Right ventricle myocardium superior (tissue), 1 donor: ENCODE results near the gene PRICKLE2. TPM values are rescaled to one million over a fixed set of nuclear protein-coding genes. Genes with fewer than 3 reads are reported as not detected.

Experiments
- ATAC-seq: fragments of 200-7000 bp; cut with Tn5 transposase; one replicate; pipeline ENCODE4 v1.9.1; 2020; ENCODE audit warnings: mild to moderate bottlenecking; ENCODE audit not compliant: poor library complexity
- DNase-seq: peaks from one replicate; pipeline ENCODE4 v3.0.0-alpha.2; 2020
- intact Hi-C: fragments of 100-400 bp; cut with DNase I; formaldehyde crosslinking; loops from one replicate; pipeline ENCODE4 v1.11.2; 2022
- total RNA-seq: library from RNA; stranded (reverse); fragmentation: NEBNext Ultra II Directional; extraction: Animal tissue kit (Norgen Biotek cat#: 25700); gene quantifications from one replicate; pipeline ENCODE4 v1.2.1, GENCODE V29; 2021
- donor health status: DM: no; HTN: yes; CAD: no; lungs with severe emphysema.

The PRICKLE2 gene
- total RNA-seq, 1 donor from 2014 or later, result 5.9 TPM

- DNase-seq (no peak), ATAC-seq (no peak)
- intact Hi-C loops, result no loop called here
Measured at GRCh38 chr3:64049832-64050231, 175.4 kb downstream of the PRICKLE2 start.

DNA sequence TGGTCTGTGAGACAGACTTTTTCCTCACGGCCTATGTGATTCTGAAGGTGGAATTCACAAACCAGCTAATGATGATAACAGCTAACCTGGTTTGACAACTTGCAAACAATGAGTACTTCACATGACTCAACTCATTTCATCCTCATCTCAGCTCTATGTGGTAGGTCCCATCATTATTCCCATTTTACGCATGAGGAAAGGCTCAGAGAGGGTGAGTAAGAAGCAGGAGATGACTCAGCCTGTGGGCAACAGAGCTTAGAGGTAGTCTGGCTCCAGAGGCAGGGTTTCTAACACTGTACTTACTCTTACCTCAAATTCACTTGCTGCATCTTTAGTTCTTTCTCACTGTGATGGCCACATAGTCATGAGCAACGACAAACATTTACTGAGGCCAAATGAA is 176.1 kb downstream of the PRICKLE2 start:
- DNase-seq, result no peak
- intact Hi-C loops, result no loop called here
- no peak for ATAC-seq

GRCh38 chr3:64048631-64049061 is 176.6 kb downstream of the PRICKLE2 start:
- no peak for DNase-seq
- intact Hi-C loops, result no loop called here
- no peak for ATAC-seq

DNA sequence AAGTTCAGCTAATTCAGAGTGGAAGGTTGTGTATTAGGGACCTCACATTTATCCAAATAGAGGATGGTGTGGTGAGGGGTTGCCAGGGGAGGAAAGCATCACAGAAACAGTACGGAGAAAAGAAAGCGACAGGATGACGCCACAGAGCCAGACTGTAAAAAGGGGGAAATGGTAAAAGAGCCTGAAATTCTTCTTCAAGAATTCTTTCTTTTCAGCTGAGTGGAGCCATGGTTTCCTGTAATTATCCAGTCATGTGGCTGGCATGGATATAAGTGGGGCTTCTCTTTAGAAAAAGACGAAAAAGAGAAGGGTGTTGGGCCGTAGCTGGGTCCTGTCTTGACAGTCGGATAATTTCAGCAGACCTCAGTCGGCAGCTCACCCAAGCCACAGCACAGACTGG is 177.5 kb downstream of the PRICKLE2 start:
- intact Hi-C loops, result no loop called here

DNA sequence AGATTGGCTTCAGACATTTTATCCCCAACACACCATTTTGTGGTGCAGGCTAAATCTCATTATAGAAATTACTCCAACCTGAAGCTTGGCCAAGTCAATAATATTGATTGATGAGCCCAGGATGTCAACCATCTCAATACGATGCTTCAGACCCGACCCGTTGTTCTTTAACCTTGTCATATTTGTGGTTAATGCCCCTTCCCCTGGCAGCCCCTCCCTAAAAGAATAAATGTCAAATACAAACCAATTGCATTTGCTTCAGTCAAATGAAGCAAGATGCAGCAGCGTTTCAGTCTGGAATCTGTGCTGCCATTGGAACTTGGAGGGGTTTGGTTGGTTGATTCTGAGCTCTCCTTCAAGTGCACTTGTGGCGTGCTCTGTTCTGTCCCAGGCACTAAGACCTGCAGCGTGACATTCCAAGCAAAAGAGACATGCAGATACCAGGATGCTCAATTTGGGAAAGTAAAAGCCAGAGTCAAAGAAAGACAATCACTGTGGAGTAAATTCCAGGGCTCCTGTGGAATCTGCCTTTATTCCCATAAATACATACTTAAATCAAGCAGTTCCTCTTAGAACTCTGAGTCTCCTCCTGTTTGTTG is 178.2 kb downstream of the PRICKLE2 start:
- ATAC-seq (no peak), DNase-seq (no peak)
- intact Hi-C loops, result no loop called here

More for the DNA sequence above, 177.5 kb downstream of the PRICKLE2 start:
- ATAC-seq (no peak), DNase-seq (no peak)

- ATAC-seq, result no peak
- DNase-seq, result no peak
- intact Hi-C loops, result no loop called here
Measured at GRCh38 chr3:64046592-64046991, 178.7 kb downstream of the PRICKLE2 start.

DNA sequence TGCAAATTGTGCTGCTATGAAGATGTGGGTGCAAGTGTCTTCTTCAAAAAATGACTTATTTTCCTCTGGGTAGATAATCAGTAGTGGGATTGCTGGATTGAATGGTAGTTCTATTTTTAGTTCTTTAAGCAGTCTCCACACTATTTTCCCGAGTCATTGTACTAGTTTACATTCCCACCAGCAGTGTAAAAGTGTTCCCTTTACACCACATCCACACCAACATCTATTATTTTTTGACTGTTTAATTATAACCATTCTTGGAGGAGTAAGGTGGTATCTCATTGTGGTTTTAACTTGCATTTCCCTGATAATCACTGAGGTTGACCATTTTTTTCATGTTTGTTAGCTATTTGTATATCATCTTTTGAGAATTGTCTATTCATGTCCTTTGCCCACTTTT is 182.3 kb downstream of the PRICKLE2 start:
- intact Hi-C loops, result no loop called here
- DNase-seq (no peak), ATAC-seq (no peak)

Other genes with a start within 250 kb of the PRICKLE2 start
- 77.8 TPM for gene PSMD6, start 202.0 kb downstream of the PRICKLE2 start, total RNA-seq